AG04449 (cell line): ENCODE measurements around the gene GBF1.

ENCODE experiments used
- CTCF ChIA-PET: fragments of 350-600 bp; formaldehyde crosslinking; extraction: SDS; loops from one replicate; lab custom pipeline; 2021; ENCODE audit warnings: antibody characterized with exemption; lab: Yijun Ruan, JAX
- POLR2A ChIA-PET: fragments of 400-600, 350-600 bp; formaldehyde crosslinking; extraction: SDS; loops from one replicate; lab custom pipeline; 2020; ENCODE audit warnings: antibody characterized with exemption, inconsistent platforms; lab: Yijun Ruan, JAX
- DNase-seq: peaks from one replicate; pipeline ENCODE4 v3.0.0-alpha.2; 2010; ENCODE audit warnings: low read depth, low spot score
- H3K4me3 ChIP-seq: 2 replicates; pipeline ENCODE4 v1.5.1; 2011; ENCODE audit warnings: low read depth, mild to moderate bottlenecking, control low read depth, low read length
- CTCF ChIP-seq: IDR thresholded peaks from one replicate; pipeline ENCODE4 v1.5.1; 2011; ENCODE audit warnings: mild to moderate bottlenecking, moderate library complexity, low read length, control low read depth, inconsistent platforms; ENCODE audit not compliant: insufficient read depth; ENCODE audit errors: missing control alignments

Gene GBF1

GRCh38 chr10:102222797-102223196 lies 22.5 kb upstream of the GBF1 start:
- no peak overlapping the region for H3K4me3 ChIP-seq
- DNase-seq, result no peak
- POLR2A ChIA-PET, result no interaction called here
- TF ChIP-seq CTCF, result no peak
- CTCF ChIA-PET, result no interaction called here

- ChIA-PET CTCF (interaction anchor here (0.7 to 17.7 kb wide), 13 partner anchors 10 to 358 kb away, joined by 3 to 942 read pairs (median 6); partner anchors contain the start of genes FBXL15, NFKB2 and PITX3), POLR2A (no interaction called here)
- DNase-seq, result peak; percentile 56
- no peak for TF ChIP-seq CTCF
- H3K4me3 ChIP-seq, result peak within 1 kb of the TSS; percentile 45
Observed at GRCh38 chr10:102225646-102226541, 19.4 kb upstream of the GBF1 start, which contains the start of gene ELOVL3. TSS of gene ELOVL3 (plus strand) at chr10:102226299. CDS start at chr10:102226549, 250 bp downstream.

- no peak for DNase-seq
- ChIA-PET CTCF (interaction anchor here (0.7 to 17.7 kb wide), 16 partner anchors 9 to 357 kb away, joined by 3 to 942 read pairs (median 4); partner anchors contain the start of genes FBXL15, NFKB2, PITX3 and PPRC1), POLR2A (interaction anchor here (1.3 kb wide), 1 partner anchor 19 kb away, joined by 4 read pairs; the partner anchor contains the start of gene GBF1)
- no peak for TF ChIP-seq CTCF
- H3K4me3 ChIP-seq, result peak overlapping the region; percentile 45
Observed at GRCh38 chr10:102226542-102226870, 18.8 kb upstream of the GBF1 start.

GRCh38 chr10:102227050-102227449 lies 18.3 kb upstream of the GBF1 start:
- TF ChIP-seq CTCF, result no peak
- POLR2A ChIA-PET, result interaction anchor here (1.3 kb wide), 1 partner anchor 18 kb away, joined by 4 read pairs; the partner anchor contains the start of gene GBF1
- DNase-seq, result no peak
- CTCF ChIA-PET, result interaction anchor here (0.8 to 17.7 kb wide), 15 partner anchors 8 to 357 kb away, joined by 3 to 942 read pairs (median 5); partner anchors contain the start of genes FBXL15, NFKB2, PITX3 and PPRC1
- no peak overlapping the region for H3K4me3 ChIP-seq

GRCh38 chr10:102229810-102230263 lies 15.5 kb upstream of the GBF1 start:
- peak; percentile 98 for TF ChIP-seq CTCF
- POLR2A ChIA-PET, result interaction anchor here (0.7 to 1.3 kb wide), 6 partner anchors 11 to 197 kb away, joined by 3 read pairs; partner anchors contain the start of genes GBF1, NFKB2 and PITX3
- CTCF ChIA-PET, result interaction anchor here (0.6 to 17.7 kb wide), 71 partner anchors 9 to 354 kb away, joined by 3 to 942 read pairs (median 5); partner anchors contain the start of genes CUEDC2, FBXL15, GBF1 and NFKB2
- peak overlapping the region; percentile 49 for H3K4me3 ChIP-seq
- DNase-seq, result no peak
